CD8-positive, alpha-beta memory T cell (primary cell): ENCODE results near the gene ATP8A2. TPM values are rescaled to one million over a fixed set of nuclear protein-coding genes. Genes with fewer than 3 reads are reported as not detected.
A peak's percentile ranks its signal among the peaks of the same experiment; 100 is the strongest.
"Not testable (repeated sequence)": the region's sequence is repeated elsewhere in the genome, so short reads cannot be mapped to it uniquely, and the experiment has no call there.

Experiments
- CTCF ChIA-PET: fragments of 350-600 bp; sonication (Branson Sonifier 250); formaldehyde crosslinking; loops from one replicate; lab custom pipeline; 2021; ENCODE audit warnings: antibody characterized with exemption; lab: Charles Lee
- POLR2A ChIA-PET: fragments of 350-600 bp; sonication (Branson Sonifier 250); formaldehyde crosslinking; loops from one replicate; lab custom pipeline; 2021; ENCODE audit warnings: antibody characterized with exemption; lab: Charles Lee
- DNase-seq, 5 donors: peaks; one replicate each; pipeline versions ENCODE4 v3.0.0 to v3.0.0-alpha.2; 2020 to 2022; ENCODE audit warnings: mixed read lengths in 1 of 5
- H3K27ac ChIP-seq: one replicate; pipeline ENCODE4 v1.7.0; 2013; ENCODE audit warnings: low read depth, mild to moderate bottlenecking, low read length, moderate library complexity
- H3K27me3 ChIP-seq: 2 replicates; pipeline ENCODE4 v1.7.0; 2013; ENCODE audit warnings: low read length, mild to moderate bottlenecking; ENCODE audit not compliant: insufficient read depth, poor library complexity, severe bottlenecking
- H3K36me3 ChIP-seq: 2 replicates; pipeline ENCODE4 v1.7.0; 2013; ENCODE audit warnings: mild to moderate bottlenecking, low read length, moderate library complexity; ENCODE audit not compliant: insufficient read depth
- H3K4me1 ChIP-seq: 2 replicates; pipeline ENCODE4 v1.7.0; 2013; ENCODE audit warnings: mild to moderate bottlenecking, low read length, moderate library complexity; ENCODE audit not compliant: insufficient read depth
- H3K4me3 ChIP-seq: 2 replicates; pipeline ENCODE4 v1.7.0; 2013; ENCODE audit warnings: mild to moderate bottlenecking, low read length
- H3K9me3 ChIP-seq: 2 replicates; pipeline ENCODE4 v1.7.0; 2013; ENCODE audit warnings: mild to moderate bottlenecking, low read length
- H3K27ac Mint-ChIP-seq, 8 donors: one replicate each; pipeline ENCODE4 v1.8.0; 2020 to 2021; ENCODE audit warnings: mixed read lengths in 8 of 8, mild to moderate bottlenecking in 6 of 8, inconsistent platforms in 3 of 8, moderate library complexity in 3 of 8
- H3K27me3 Mint-ChIP-seq, 2 donors: one replicate each; pipeline ENCODE4 v1.8.0; 2020 to 2021; ENCODE audit warnings: mixed read lengths in 2 of 2, mild to moderate bottlenecking in 1 of 2, moderate library complexity in 1 of 2
- H3K36me3 Mint-ChIP-seq, 3 donors: one replicate each; pipeline ENCODE4 v1.8.0; 2020 to 2021; ENCODE audit warnings: mixed read lengths in 3 of 3, inconsistent platforms in 1 of 3, mild to moderate bottlenecking in 1 of 3
- H3K4me1 Mint-ChIP-seq, 3 donors: one replicate each; pipeline ENCODE4 v1.8.0; 2020 to 2021; ENCODE audit warnings: mixed read lengths in 3 of 3, inconsistent platforms in 1 of 3, mild to moderate bottlenecking in 1 of 3
- H3K4me3 Mint-ChIP-seq, 7 donors: one replicate each; pipeline ENCODE4 v1.8.0; 2020 to 2021; ENCODE audit warnings: mixed read lengths in 7 of 7, mild to moderate bottlenecking in 6 of 7, moderate library complexity in 4 of 7, inconsistent platforms in 2 of 7
- H3K9me3 Mint-ChIP-seq, 5 donors: one replicate each; pipeline ENCODE4 v1.8.0; 2020 to 2022; ENCODE audit warnings: mixed read lengths in 5 of 5, mild to moderate bottlenecking in 3 of 5, moderate library complexity in 2 of 5, inconsistent platforms in 1 of 5
- polyA plus RNA-seq: library from polyadenylated mRNA; unstranded; fragments of 300-500 nt; fragmentation: Illumina TruSeq; gene quantifications from one replicate; pipeline ENCODE4 v1.2.3, GENCODE V29; 2021
- total RNA-seq, 2 experiments: library from RNA; stranded (reverse); gene quantifications; one replicate each; pipeline ENCODE4 v1.2.3, GENCODE V29; 2021

ATP8A2 gene
- total and polyA plus RNA-seq, 3 experiments from 2014 or later: 0.26 to 0.63 (median 0.58) TPM

GRCh38 chr13:25783601-25784024 lies 411.8 kb downstream of the ATP8A2 start:
- H3K4me3 Mint-ChIP-seq: peak overlapping the region in 1 of 7 donors; percentile 65
- Histone ChIP-seq H3K4me3 (no peak overlapping the region), H3K27ac (no peak overlapping the region), H3K36me3 (no peaks in the 10 kb centered on the region), H3K9me3 (no peaks in the 10 kb centered on the region), H3K27me3 (no peaks in the 10 kb centered on the region), H3K4me1 (no peaks in the 10 kb centered on the region)
- peaks cover 3 to 12% of the 10 kb centered on the region in 2 donors for H3K27me3 Mint-ChIP-seq
- no peaks in the 10 kb centered on the region for H3K9me3 Mint-ChIP-seq
- no peaks in the 10 kb centered on the region for H3K4me1 Mint-ChIP-seq
- H3K36me3 Mint-ChIP-seq: no peaks in the 10 kb centered on the region
- DNase-seq: no peak
- CTCF ChIA-PET: no interaction called here
- H3K27ac Mint-ChIP-seq: no peak overlapping the region
- POLR2A ChIA-PET: no interaction called here

- DNase-seq: no peak
- ChIA-PET POLR2A (no interaction called here), CTCF (no interaction called here)
- Mint-ChIP-seq H3K36me3 (no peaks in the 10 kb centered on the region), H3K9me3 (no peaks in the 10 kb centered on the region), H3K4me3 (no peak overlapping the region), H3K27me3 (peaks cover 2 to 13% of the 10 kb centered on the region in 2 donors), H3K27ac (no peak overlapping the region), H3K4me1 (no peaks in the 10 kb centered on the region)
- H3K36me3 ChIP-seq: no peaks in the 10 kb centered on the region
- H3K4me1 ChIP-seq: no peaks in the 10 kb centered on the region
- H3K27me3 ChIP-seq: no peaks in the 10 kb centered on the region
- no peaks in the 10 kb centered on the region for H3K9me3 ChIP-seq
- no peak overlapping the region for H3K27ac ChIP-seq
- H3K4me3 ChIP-seq: no peak overlapping the region
Observed at GRCh38 chr13:25784119-25784518, 412.3 kb downstream of the ATP8A2 start.

GRCh38 chr13:25790137-25790536 lies 418.4 kb downstream of the ATP8A2 start:
- DNase-seq, H3K36me3 Mint-ChIP-seq, H3K27ac ChIP-seq, H3K4me3 ChIP-seq, H3K36me3 ChIP-seq, H3K4me1 ChIP-seq, H3K4me3 Mint-ChIP-seq, H3K27me3 ChIP-seq, H3K4me1 Mint-ChIP-seq, H3K9me3 ChIP-seq, H3K9me3 Mint-ChIP-seq, POLR2A ChIA-PET, H3K27me3 Mint-ChIP-seq, H3K27ac Mint-ChIP-seq, CTCF ChIA-PET: not testable (repeated sequence)

- Histone ChIP-seq H3K4me1 (no peaks in the 10 kb centered on the region), H3K9me3 (no peaks in the 10 kb centered on the region), H3K36me3 (no peaks in the 10 kb centered on the region), H3K27ac (no peak overlapping the region), H3K4me3 (no peak overlapping the region), H3K27me3 (no peaks in the 10 kb centered on the region)
- no peak for DNase-seq
- Mint-ChIP-seq H3K4me1 (no peaks in the 10 kb centered on the region), H3K27me3 (peaks cover 1 to 5% of the 10 kb centered on the region in 2 donors), H3K9me3 (no peaks in the 10 kb centered on the region), H3K27ac (no peak overlapping the region), H3K4me3 (no peak overlapping the region), H3K36me3 (no peaks in the 10 kb centered on the region)
- POLR2A ChIA-PET: no interaction called here
- CTCF ChIA-PET: interaction anchor here (0.7 kb wide), 1 partner anchor 30 kb away, joined by 3 read pairs; no protein-coding TSS in a partner anchor
Observed at GRCh38 chr13:25795277-25795676, 423.5 kb downstream of the ATP8A2 start.

- no peak overlapping the region for H3K27ac ChIP-seq
- no peak overlapping the region for H3K27ac Mint-ChIP-seq
- H3K9me3 ChIP-seq: no peaks in the 10 kb centered on the region
- H3K36me3 ChIP-seq: no peaks in the 10 kb centered on the region
- no peak overlapping the region for H3K4me3 ChIP-seq
- peaks cover 1 to 11% of the 10 kb centered on the region in 2 donors for H3K27me3 Mint-ChIP-seq
- no peak for DNase-seq
- no peaks in the 10 kb centered on the region for H3K27me3 ChIP-seq
- ChIA-PET POLR2A (no interaction called here), CTCF (no interaction called here)
- no peaks in the 10 kb centered on the region for H3K4me1 ChIP-seq
- no peaks in the 10 kb centered on the region for H3K9me3 Mint-ChIP-seq
- H3K36me3 Mint-ChIP-seq: no peaks in the 10 kb centered on the region
- no peak overlapping the region for H3K4me3 Mint-ChIP-seq
- no peaks in the 10 kb centered on the region for H3K4me1 Mint-ChIP-seq
Observed at GRCh38 chr13:25796474-25796873, 424.7 kb downstream of the ATP8A2 start.

- H3K27me3 Mint-ChIP-seq: peaks cover 0 to 17% of the 10 kb centered on the region in 2 donors
- ChIA-PET CTCF (no interaction called here), POLR2A (no interaction called here)
- Histone ChIP-seq H3K9me3 (no peaks in the 10 kb centered on the region), H3K36me3 (no peaks in the 10 kb centered on the region), H3K4me3 (no peak overlapping the region), H3K4me1 (no peaks in the 10 kb centered on the region), H3K27ac (no peak overlapping the region), H3K27me3 (no peaks in the 10 kb centered on the region)
- no peak overlapping the region for H3K27ac Mint-ChIP-seq
- no peaks in the 10 kb centered on the region for H3K9me3 Mint-ChIP-seq
- no peaks in the 10 kb centered on the region for H3K4me1 Mint-ChIP-seq
- no peak overlapping the region for H3K4me3 Mint-ChIP-seq
- no peaks in the 10 kb centered on the region for H3K36me3 Mint-ChIP-seq
- no peak for DNase-seq
Observed at GRCh38 chr13:25798998-25799397, 427.2 kb downstream of the ATP8A2 start.

- no peaks in the 10 kb centered on the region for H3K9me3 Mint-ChIP-seq
- Histone ChIP-seq H3K36me3 (no peaks in the 10 kb centered on the region), H3K4me1 (no peaks in the 10 kb centered on the region), H3K27me3 (no peaks in the 10 kb centered on the region), H3K4me3 (no peak overlapping the region), H3K27ac (no peak overlapping the region), H3K9me3 (no peaks in the 10 kb centered on the region)
- no peaks in the 10 kb centered on the region for H3K4me1 Mint-ChIP-seq
- peaks cover 4 to 18% of the 10 kb centered on the region in 2 donors for H3K27me3 Mint-ChIP-seq
- H3K4me3 Mint-ChIP-seq: no peak overlapping the region
- no peak for DNase-seq
- ChIA-PET CTCF (no interaction called here), POLR2A (no interaction called here)
- H3K36me3 Mint-ChIP-seq: no peaks in the 10 kb centered on the region
- no peak overlapping the region for H3K27ac Mint-ChIP-seq
Observed at GRCh38 chr13:25800523-25800922, 428.7 kb downstream of the ATP8A2 start.

- H3K27me3 Mint-ChIP-seq: peaks cover 4 to 18% of the 10 kb centered on the region in 2 donors
- no peaks in the 10 kb centered on the region for H3K4me1 Mint-ChIP-seq
- ChIA-PET POLR2A (no interaction called here), CTCF (no interaction called here)
- H3K27ac ChIP-seq: no peak overlapping the region
- H3K4me3 Mint-ChIP-seq: no peak overlapping the region
- no peaks in the 10 kb centered on the region for H3K4me1 ChIP-seq
- H3K27me3 ChIP-seq: no peaks in the 10 kb centered on the region
- no peaks in the 10 kb centered on the region for H3K36me3 Mint-ChIP-seq
- no peaks in the 10 kb centered on the region for H3K9me3 ChIP-seq
- DNase-seq: no peak
- no peak overlapping the region for H3K4me3 ChIP-seq
- H3K9me3 Mint-ChIP-seq: peaks cover 0 to 2% (median 0%) of the 10 kb centered on the region in 5 donors
- no peak overlapping the region for H3K27ac Mint-ChIP-seq
- H3K36me3 ChIP-seq: no peaks in the 10 kb centered on the region
Observed at GRCh38 chr13:25802579-25802978, 430.8 kb downstream of the ATP8A2 start.

- no peaks in the 10 kb centered on the region for H3K4me1 Mint-ChIP-seq
- ChIA-PET CTCF (no interaction called here), POLR2A (no interaction called here)
- H3K27me3 ChIP-seq: no peaks in the 10 kb centered on the region
- H3K9me3 Mint-ChIP-seq: peaks cover 0 to 2% (median 0%) of the 10 kb centered on the region in 5 donors
- H3K36me3 Mint-ChIP-seq: no peaks in the 10 kb centered on the region
- H3K27ac Mint-ChIP-seq: no peak overlapping the region
- DNase-seq: no peak
- H3K27me3 Mint-ChIP-seq: peaks cover 4 to 18% of the 10 kb centered on the region in 2 donors
- no peak overlapping the region for H3K4me3 ChIP-seq
- H3K4me1 ChIP-seq: no peaks in the 10 kb centered on the region
- no peaks in the 10 kb centered on the region for H3K9me3 ChIP-seq
- H3K27ac ChIP-seq: no peak overlapping the region
- H3K36me3 ChIP-seq: no peaks in the 10 kb centered on the region
- H3K4me3 Mint-ChIP-seq: no peak overlapping the region
Observed at GRCh38 chr13:25803641-25804040, 431.9 kb downstream of the ATP8A2 start.
